Measurements from ENCODE around the gene PTPA. TPM values are rescaled to one million over a fixed set of nuclear protein-coding genes. Genes with fewer than 3 reads are reported as not detected.

The PTPA gene
- total RNA-seq, 1 experiment from 2014 or later = 79.7 TPM

DNA sequence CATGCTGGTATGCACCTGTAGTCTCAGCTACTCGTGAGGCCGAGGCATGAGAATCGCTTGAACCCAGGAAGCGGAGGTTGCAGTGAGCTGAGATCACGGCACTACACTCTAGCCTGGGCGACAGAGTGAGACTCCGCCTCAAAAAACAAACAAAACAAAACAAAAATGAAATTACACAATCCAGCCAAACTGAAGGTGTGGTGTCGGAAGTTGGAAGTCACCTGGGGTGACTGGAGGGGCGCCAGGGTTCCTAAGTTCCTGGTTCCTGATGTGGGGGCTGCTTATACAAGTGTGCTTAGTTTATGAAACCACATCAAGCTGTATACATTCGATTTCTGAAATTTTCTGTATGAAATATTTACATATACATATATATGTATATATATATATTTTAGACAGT lies 34.0 kb upstream of the PTPA start:
- Histone ChIP-seq H3K27me3 (no peaks in the 10 kb centered on the region), H3K27ac (no peak overlapping the region), H3K4me3 (no peak overlapping the region), H3K9me3 (replicated peaks) (no peaks in the 10 kb centered on the region), H3K4me1 (0 out of 2 replicates have a peak, but pooled peaks cover 3% of the 10 kb centered on the region), H3K36me3 (no peaks in the 10 kb centered on the region)
- DNase-seq = no peak

DNA sequence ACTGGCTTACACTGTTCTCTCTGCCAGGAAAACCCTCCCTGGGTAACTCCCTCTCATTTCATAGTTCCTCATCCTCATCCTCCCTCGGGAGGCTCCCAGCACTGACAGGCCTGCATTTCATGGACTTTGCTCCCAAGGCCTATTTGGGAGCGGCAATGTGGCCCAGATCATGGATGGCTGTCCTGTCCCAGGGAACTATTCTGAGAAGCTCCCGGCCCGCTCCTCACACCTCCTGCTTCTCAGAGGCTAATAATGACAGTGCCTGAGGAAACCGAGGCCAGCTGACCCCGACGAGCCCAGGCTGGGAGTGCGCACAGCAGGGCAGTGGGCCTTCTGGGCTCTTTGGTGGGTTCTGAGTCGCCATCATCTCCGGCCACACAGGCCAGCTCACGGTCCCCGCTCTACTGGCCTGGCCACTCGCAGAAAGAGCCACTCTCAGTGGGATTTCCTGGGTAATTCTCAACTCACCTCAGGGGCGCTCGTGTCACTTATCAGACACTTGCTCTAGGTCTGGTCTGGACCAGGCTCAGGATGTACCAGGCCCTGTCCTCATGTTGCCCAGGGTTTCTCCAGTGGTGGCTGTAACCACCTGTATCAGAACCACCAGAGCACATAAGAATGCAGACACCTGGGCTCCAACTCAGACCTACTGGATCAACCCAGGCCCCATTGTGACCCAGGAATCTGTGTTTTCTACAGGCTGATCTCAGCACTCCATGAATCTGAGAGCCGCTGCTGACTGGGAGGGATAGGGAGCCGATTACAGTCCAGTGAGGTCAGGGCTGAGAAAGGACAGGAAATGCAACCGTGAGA lies 32.3 kb upstream of the PTPA start:
- Histone ChIP-seq H3K36me3 (no peaks in the 10 kb centered on the region), H3K27ac (no peak overlapping the region), H3K4me1 (0 out of 2 replicates have a peak, but pooled peaks cover 3% of the 10 kb centered on the region), H3K27me3 (no peaks in the 10 kb centered on the region), H3K4me3 (no peak overlapping the region), H3K9me3 (replicated peaks) (no peaks in the 10 kb centered on the region)
- DNase-seq = no peak

DNA sequence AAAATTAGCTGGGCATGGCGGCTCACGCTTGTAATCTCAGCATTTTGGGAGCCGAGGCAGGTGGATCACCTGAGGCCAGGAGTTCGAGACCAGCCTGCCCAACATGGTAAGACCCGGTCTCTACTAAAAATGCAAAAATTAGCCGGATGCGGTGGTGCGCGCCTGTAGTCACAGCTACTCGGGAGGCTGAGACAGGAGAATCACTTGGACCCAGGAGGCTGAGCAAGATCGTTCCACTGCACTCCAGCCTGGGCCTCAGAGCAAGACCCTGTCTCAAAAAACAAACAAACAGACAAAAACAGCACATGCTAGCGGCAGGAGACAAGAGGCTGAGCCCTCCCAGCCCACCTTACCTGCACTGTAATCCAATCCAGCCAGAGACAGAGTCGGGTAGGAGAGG lies 31.4 kb upstream of the PTPA start:
- 0 out of 2 replicates have a peak, but pooled peaks cover 3% of the 10 kb centered on the region for H3K4me1 ChIP-seq
- H3K36me3 ChIP-seq = peaks cover under 1% of the 10 kb centered on the region; the same call in 1 of the 2 replicates
- H3K27ac ChIP-seq = no peak overlapping the region
- peak overlapping the region; percentile 85 for H3K4me3 ChIP-seq
- no peak for DNase-seq
- H3K27me3 ChIP-seq = no peaks in the 10 kb centered on the region
- H3K9me3 ChIP-seq (replicated peaks) = no peaks in the 10 kb centered on the region

DNA sequence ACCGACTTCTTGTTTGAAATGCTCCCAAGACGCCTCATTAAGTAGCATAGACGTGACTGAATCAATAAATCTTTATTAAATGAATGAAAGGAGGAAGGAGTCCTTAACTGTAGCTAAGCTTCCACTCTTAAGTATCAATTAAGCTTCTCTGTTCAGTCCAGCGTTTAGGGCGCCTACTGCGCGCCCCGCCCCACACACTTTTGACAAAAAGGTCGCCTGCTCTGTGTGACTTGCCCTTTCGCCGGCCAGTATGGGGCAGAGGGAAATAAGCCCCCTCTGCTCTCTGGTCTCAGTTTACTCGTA lies 31.0 kb upstream of the PTPA start:
- H3K36me3 ChIP-seq = peaks cover 5% of the 10 kb centered on the region
- H3K27ac ChIP-seq = no peak overlapping the region
- H3K9me3 ChIP-seq (replicated peaks) = no peaks in the 10 kb centered on the region

DNA sequence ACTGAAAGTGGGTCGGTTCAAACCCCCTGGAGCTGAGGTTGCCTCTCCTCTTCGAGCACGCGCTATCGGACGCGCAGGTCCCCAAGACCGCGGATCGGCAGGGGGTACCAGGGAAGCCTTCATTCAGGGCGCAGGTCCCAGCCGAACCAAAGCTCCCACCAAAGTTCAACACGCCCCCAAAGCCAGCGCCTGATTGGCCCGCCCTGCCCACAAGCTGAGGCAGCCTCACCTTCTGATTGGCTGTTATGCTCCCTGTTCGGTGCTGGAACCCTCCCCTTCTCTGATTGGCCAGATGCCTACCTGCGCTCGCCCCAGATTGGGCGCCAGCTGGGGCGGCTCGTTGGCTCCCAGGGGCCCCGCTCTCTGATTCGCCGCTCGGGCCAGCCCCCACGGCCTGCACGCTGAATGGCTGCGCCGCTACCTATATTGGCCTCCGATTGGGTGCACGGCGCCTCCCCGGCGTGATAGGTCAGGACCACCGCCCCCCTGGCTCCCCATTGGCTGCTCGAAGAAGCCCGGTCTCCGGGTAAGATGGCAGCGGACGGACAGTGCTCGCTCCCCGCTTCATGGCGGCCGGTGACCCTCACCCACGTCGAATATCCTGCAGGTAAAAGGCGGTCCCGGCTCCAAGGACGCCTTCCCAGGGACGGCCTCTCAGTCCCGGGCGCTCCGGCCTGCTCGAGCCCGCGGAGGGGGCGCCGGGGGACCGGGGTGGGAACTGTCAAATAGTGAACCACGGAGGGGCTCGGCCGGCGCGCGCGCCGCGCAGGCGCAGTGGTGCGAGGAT lies 30.4 kb upstream of the PTPA start, which contains the start of gene DOLPP1:
Gene DOLPP1, plus strand, starts transcription at position 511 of the 787 bp plus-strand sequence. Its CDS starts 21 bp downstream, at position 532.
- H3K27me3 ChIP-seq = no peaks in the 10 kb centered on the region
- H3K4me3 ChIP-seq = peak within 1 kb of the TSS; percentile 85
- H3K4me1 ChIP-seq = 0 out of 2 replicates have a peak, but pooled peaks cover 3% of the 10 kb centered on the region
- peak within 1 kb of the TSS; percentile 55 for H3K27ac ChIP-seq
- DNase-seq = peak; percentile 100
- H3K9me3 ChIP-seq (replicated peaks) = no peaks in the 10 kb centered on the region
- peaks cover 9% of the 10 kb centered on the region for H3K36me3 ChIP-seq

More for the DNA sequence above, 31.0 kb upstream of the PTPA start:
- DNase-seq = no peak
- no peaks in the 10 kb centered on the region for H3K27me3 ChIP-seq
- peak overlapping the region; percentile 85 for H3K4me3 ChIP-seq
- H3K4me1 ChIP-seq = 0 out of 2 replicates have a peak, but pooled peaks cover 3% of the 10 kb centered on the region

DNA sequence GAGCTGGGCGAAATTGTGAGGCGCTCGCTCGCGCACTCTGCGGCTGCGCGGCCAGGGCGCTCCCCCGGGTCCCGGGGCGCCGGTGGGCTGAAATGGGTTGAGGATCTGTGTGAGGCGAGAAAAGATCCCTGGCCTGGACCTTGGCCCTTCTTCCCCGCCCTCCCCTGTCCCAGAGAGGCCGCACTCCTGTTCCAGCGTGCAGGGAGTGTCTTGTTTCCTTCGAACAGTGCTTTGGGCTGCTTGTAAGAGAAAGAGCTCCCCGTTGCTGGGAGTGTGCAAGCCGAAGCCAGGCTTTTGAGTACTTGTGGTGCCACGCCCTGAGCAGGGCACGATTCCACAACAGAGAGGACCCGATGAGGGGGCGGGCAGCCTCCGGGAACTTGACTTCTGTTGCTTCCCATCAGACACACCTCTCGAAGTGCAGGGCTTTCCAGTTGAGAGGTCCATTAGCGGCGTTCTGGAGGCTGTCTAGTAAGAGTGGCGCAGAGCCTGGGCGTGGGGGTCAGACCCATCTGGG lies 29.8 kb upstream of the PTPA start:
- Histone ChIP-seq H3K9me3 (replicated peaks) (no peaks in the 10 kb centered on the region), H3K27ac (peak overlapping the region; percentile 55), H3K36me3 (peaks cover 16% of the 10 kb centered on the region), H3K4me3 (peak overlapping the region; percentile 85), H3K4me1 (0 out of 2 replicates have a peak, but pooled peaks cover 3% of the 10 kb centered on the region), H3K27me3 (no peaks in the 10 kb centered on the region)
- DNase-seq = no peak

DNA sequence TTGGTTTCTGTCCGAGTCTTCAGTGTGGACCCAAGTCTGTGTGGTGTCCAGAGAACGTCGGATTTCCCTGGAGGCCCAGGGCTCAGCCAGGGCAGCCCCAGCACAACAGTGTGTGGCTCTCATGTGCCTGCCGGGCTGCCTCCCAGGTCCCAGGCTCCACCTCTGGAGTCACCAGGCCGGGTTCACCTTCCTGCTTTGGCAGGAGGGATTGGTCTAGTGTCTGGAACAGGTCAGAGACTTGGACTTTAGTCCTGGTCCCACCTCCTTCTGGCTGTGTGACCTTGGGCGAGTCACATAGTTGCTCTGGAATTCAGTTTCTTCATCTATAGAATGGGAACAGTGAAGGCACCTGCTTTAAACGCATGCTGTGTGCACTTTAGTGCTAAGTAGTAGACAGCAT lies 27.1 kb upstream of the PTPA start:
- Histone ChIP-seq H3K4me3 (no peak overlapping the region), H3K4me1 (0 out of 2 replicates have a peak, but pooled peaks cover 3% of the 10 kb centered on the region), H3K9me3 (replicated peaks) (no peaks in the 10 kb centered on the region), H3K36me3 (peaks cover 24% of the 10 kb centered on the region), H3K27me3 (no peaks in the 10 kb centered on the region), H3K27ac (no peak overlapping the region)
- DNase-seq = no peak

DNA sequence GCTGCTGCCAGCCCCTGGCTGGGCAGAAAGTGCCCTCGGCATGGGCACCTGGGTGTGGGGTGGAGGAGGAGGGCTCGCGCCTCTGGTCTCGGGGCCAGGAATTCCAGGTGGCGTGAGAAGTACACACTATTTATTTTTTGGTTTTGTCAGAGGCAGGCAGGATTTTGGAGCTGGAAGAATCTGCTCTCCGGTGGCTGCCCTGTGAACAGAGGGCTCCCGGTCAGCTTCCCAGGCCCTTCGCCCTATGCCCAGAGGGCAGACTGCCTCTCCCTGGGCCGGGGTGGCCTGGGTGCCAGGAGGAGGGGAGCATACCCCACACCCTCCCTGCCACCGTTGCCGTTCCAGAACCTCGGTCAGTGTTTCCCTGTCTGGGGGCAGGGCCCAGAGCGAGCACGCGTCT lies 22.0 kb upstream of the PTPA start:
- Histone ChIP-seq H3K36me3 (peaks cover 24% of the 10 kb centered on the region), H3K4me1 (no peaks in the 10 kb centered on the region), H3K27ac (no peak overlapping the region), H3K9me3 (replicated peaks) (no peaks in the 10 kb centered on the region), H3K4me3 (no peak overlapping the region), H3K27me3 (no peaks in the 10 kb centered on the region)
- no peak for DNase-seq

DNA sequence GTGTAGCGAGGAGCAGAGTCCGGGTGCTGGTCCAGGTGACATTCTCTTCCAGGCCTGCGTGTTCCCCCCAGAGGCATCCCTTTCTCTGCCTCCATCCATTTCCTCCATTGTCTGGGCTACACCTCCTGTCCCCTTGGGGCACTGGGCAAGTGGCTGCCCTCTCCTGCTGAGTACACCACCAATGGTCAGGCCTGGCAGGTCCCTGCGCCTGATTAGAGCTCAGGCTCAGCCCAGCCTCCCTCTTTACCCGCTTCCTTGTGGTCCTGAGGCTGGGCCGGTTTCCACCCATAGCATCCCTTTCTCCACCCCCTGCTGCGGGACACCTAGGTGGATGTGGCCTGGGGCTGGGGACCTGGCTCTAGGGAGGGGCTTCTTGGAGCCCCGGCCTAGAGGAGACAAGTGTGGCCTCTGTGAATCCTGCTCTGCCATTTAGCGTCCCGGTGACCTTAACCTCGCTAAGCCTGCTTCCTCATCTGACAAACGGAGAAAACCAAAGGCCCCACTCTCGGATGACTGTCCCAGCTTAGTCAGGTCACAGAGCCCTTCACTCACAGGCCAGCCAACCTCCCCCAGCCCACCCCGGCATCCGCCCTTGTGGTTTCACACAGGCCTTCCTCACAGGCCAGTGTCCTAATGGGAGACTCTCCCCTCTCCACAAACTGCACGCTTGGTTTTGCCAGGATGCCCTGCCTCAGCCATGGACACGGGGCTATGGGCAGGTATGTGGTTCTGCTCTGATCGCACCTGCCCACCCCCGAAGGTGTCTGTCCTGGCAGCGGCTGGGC lies 17.4 kb upstream of the PTPA start:
- no peaks in the 10 kb centered on the region for H3K27me3 ChIP-seq
- no peak for DNase-seq
- no peak overlapping the region for H3K27ac ChIP-seq
- no peaks in the 10 kb centered on the region for H3K4me1 ChIP-seq
- H3K4me3 ChIP-seq = no peak overlapping the region
- H3K36me3 ChIP-seq = peaks cover under 1% of the 10 kb centered on the region
- no peaks in the 10 kb centered on the region for H3K9me3 ChIP-seq (replicated peaks)

DNA sequence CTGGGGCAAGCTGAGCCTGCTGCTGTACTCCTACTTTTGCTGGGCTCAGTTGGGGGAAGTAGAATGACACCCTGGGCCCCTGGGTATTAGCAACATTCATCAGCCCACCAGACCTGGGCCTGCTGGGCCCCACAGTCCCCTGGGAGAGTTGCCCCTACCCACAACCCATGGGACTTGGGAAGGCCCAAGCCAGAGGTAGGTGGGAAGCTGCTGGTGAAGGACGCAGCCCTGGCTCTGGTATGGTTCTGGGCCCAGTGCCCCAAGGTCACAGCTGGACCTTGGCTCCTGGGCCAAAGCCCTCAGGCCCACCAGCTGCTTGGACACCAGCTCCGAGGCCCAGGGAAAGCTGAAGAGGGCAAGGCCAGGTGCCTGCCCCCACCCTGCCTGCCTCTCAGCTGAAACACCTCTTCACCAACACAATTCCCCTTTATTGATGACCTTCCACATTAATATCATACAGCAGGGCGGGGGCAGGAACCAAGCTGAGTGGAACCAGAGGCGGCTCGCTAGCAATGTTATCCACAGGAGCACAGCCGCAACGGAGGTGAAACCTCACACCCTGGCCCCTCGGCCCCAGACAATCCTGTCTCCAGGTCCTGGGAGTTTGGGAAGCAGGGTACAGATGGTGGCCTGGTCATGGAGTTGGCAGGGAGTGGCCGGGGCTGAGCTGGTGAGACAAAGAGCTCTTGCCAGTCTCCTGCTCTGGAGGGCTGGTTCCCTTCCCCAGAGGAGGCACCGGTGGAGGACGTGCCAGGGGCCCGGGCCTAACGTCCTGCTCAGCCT lies 16.6 kb upstream of the PTPA start:
- Histone ChIP-seq H3K27me3 (no peaks in the 10 kb centered on the region), H3K27ac (no peak overlapping the region), H3K4me3 (no peak overlapping the region), H3K36me3 (no peaks in the 10 kb centered on the region; the same call in 1 of the 2 replicates), H3K4me1 (no peaks in the 10 kb centered on the region), H3K9me3 (replicated peaks) (no peaks in the 10 kb centered on the region)
- DNase-seq = no peak

DNA sequence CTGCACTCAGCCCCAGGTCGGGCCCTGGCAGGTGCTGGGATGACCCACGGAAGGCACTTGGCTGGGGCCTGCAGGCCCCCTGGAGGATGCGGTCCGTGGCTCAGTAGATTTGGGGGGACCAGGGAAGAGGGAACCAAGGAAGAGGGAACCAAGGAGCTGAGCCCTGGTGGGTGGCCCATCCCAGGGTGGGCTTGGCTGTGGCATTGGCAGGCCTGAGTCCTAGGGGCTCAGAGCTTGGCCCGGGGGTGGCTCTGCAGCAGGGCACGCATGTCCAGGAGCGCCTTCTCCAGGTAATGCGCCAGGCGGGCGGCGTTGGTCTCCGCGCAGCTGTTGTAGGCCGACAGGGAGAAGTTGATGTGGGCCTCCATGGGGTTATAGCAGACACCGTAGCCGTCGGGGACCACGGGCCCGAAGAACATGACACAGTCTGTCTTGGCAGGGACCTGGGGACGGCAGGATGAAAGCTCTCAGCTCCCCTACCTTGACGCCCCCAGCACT lies 16.0 kb upstream of the PTPA start:
- H3K36me3 ChIP-seq = no peaks in the 10 kb centered on the region
- no peak for DNase-seq
- H3K4me1 ChIP-seq = no peaks in the 10 kb centered on the region

DNA sequence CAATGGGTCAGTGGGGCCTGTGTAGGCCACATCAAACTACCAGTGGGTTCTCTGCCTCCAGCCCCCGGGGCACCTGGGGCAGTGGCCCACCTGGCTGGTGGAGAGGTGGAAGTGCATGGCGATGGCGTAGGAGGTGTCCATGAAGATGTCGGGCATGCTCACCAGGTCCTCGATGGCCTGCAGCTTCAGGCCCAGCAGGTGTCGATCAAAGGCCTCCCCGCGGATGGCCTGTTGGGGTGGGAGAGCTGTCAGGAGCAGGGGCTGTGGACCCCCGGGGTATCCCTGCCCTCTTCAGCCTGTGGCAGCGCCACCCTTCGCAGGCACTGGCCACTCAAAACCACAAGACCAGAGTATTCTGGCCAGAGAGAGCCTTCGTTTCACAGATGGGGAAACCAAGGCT lies 15.3 kb upstream of the PTPA start:
- H3K4me3 ChIP-seq = no peak overlapping the region
- no peaks in the 10 kb centered on the region for H3K27me3 ChIP-seq
- no peaks in the 10 kb centered on the region for H3K4me1 ChIP-seq
- H3K27ac ChIP-seq = no peak overlapping the region
- no peaks in the 10 kb centered on the region for H3K36me3 ChIP-seq
- no peaks in the 10 kb centered on the region for H3K9me3 ChIP-seq (replicated peaks)
- DNase-seq = no peak

More for the DNA sequence above, 16.0 kb upstream of the PTPA start:
- H3K27me3 ChIP-seq = no peaks in the 10 kb centered on the region
- no peak overlapping the region for H3K4me3 ChIP-seq
- no peaks in the 10 kb centered on the region for H3K9me3 ChIP-seq (replicated peaks)
- H3K27ac ChIP-seq = no peak overlapping the region

DNA sequence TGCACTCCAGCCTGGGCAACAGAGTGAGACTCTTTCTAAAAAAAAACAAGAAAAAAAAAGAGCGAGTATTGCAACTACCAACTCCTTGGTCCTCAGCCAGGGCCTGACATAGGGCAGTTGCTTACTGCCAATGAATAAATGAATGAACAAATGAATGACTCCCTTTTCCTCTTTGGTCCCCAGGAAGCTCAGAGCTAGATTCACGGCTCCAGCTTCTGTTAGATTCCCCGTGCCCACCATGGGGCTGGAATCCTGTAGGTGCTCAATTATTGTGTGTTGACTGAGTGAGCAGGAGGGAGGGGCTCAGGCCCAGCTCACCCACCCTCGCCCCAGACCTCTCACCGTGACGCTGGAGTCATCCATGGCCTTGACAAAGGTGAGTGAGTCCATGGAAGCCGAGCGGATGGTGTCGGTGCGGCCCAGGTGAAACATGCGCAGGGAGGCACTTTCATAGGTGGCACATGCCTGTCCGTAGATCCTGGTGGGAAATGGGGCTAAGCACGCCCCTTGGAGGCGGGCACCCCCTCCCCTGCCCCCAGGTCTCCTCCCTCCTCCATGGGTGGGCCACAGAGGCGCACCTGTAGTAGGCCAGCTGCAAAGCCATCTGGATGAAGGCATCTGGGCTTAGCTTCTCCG lies 13.4 kb upstream of the PTPA start:
- H3K36me3 ChIP-seq = no peaks in the 10 kb centered on the region
- no peak overlapping the region for H3K4me3 ChIP-seq
- DNase-seq = no peak
- no peak overlapping the region for H3K27ac ChIP-seq
- H3K9me3 ChIP-seq (replicated peaks) = no peaks in the 10 kb centered on the region
- no peaks in the 10 kb centered on the region for H3K27me3 ChIP-seq
- H3K4me1 ChIP-seq = peaks cover 2% of the 10 kb centered on the region

All from SJCRH30 (cell line).